DMS53 (cell line): ENCODE results near the gene UNC45B.
A peak's percentile ranks its signal among the peaks of the same experiment; 100 is the strongest.
"Not testable (repeated sequence)": the region's sequence is repeated elsewhere in the genome, so short reads cannot be mapped to it uniquely, and the experiment has no call there.

Experiments used
- DNase-seq: peaks from one replicate; lab custom pipeline; 2025; lab: John Stamatoyannopoulos, UW

The UNC45B gene, protein sequence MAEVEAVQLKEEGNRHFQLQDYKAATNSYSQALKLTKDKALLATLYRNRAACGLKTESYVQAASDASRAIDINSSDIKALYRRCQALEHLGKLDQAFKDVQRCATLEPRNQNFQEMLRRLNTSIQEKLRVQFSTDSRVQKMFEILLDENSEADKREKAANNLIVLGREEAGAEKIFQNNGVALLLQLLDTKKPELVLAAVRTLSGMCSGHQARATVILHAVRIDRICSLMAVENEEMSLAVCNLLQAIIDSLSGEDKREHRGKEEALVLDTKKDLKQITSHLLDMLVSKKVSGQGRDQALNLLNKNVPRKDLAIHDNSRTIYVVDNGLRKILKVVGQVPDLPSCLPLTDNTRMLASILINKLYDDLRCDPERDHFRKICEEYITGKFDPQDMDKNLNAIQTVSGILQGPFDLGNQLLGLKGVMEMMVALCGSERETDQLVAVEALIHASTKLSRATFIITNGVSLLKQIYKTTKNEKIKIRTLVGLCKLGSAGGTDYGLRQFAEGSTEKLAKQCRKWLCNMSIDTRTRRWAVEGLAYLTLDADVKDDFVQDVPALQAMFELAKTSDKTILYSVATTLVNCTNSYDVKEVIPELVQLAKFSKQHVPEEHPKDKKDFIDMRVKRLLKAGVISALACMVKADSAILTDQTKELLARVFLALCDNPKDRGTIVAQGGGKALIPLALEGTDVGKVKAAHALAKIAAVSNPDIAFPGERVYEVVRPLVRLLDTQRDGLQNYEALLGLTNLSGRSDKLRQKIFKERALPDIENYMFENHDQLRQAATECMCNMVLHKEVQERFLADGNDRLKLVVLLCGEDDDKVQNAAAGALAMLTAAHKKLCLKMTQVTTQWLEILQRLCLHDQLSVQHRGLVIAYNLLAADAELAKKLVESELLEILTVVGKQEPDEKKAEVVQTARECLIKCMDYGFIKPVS

DNA sequence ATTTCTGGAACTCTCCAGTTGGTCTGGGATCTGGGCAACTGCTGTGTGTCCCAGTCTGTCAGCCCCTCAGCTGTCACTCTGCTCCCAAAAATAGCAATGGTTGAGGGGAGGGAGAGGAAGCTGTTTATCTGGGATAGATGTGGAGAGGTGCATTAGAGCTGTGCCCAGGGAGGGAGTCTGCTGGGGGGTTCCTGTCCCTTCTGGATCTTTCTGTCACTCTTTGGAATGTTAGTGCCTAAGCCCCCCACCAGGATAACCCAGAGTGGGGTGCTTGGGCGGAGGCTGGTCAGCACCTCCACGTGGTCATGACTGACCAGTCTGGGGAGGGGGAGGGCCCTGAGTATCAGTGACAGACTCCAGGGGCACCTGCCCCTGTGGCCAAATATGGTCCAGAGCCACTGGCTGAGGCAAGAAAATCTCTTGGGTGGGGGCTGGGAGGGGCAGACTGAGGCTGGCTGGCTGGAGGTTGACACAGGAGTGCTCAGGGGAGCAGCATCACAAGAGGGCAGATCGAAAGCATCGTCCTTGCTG, at the start of gene UNC45B:
TSS of gene UNC45B (plus strand) at position 443 of the 531 bp plus-strand sequence. CDS start 447 bp downstream, outside the sequence.
- no peak for DNase-seq

DNA sequence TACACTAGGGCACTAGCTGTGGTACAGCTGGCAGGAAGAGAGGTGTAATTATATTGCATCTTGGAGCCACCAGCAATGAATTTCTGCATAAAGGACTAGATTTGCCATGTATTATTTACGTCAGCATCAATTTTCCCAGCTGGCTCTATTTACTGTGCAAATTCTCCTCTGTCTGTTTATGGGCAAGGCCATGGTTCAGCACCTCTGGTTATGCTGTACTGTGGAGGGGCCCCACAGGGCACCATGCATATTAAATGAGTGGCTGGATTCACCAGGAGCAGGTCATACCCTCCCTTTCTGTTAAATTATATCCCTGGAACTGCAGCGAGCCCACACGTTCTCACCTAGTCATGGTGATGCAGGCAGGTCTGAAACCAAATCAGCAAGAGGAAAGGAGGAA, 47.7 kb upstream of the UNC45B start:
- DNase-seq, result no peak

DNA sequence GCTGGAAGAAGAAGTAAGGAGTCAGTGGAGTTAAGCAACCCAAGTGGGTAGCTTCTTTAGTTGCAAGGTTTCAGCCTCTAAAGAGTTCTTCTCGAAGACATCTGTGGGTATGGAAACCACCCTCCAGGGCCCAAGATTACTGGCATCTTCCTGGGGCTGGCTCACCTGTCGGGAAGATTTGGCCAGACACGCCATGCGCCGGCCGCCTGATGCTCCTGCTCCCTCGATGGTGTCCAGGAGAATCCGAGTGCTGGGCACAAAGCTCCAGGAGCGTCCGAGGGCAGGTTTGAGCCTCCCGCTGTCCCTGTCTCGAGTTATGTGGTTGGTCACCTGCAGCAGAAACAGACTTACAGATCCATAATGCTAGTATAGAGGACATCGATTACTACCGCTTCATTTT, 46.6 kb upstream of the UNC45B start:
- no peak for DNase-seq

DNA sequence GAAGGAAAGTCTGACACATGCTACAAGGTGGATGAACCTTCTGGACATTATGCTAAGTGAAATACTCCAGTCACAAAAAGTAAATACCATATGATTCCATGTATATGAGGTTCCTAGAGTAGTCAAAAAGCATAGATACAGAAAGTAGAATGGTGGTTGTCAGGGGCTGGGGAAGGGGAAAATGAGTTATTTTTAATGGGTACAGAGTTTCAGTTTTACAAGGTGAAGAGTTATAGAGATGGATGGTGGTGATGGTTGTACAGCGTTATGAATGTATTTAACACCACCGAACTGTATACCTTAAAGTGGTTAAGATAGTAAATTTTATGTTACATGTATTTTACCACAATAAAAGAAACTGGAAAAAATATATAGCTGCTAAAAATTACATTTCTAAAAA, 45.9 kb upstream of the UNC45B start:
- no peak for DNase-seq

DNA sequence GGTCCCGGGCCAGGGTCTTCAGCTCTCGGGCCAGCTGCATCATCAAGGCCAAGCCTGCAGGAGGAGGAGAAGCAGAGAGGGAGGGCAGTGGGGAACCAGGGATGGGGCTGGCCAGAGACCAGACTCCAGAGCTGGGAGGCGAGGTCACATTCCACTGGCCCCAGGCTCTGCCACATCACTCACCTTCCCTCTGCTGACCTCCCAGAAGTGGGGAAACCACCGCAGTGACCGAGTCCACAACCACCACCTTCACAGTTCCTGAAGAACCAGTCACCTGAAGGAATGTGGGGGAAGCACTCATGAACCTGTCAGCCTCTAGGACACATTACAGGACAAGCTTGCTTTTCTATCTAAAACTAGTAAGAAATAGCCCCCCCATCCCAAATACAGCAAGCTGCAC, 44.3 kb upstream of the UNC45B start:
- no peak for DNase-seq

DNA sequence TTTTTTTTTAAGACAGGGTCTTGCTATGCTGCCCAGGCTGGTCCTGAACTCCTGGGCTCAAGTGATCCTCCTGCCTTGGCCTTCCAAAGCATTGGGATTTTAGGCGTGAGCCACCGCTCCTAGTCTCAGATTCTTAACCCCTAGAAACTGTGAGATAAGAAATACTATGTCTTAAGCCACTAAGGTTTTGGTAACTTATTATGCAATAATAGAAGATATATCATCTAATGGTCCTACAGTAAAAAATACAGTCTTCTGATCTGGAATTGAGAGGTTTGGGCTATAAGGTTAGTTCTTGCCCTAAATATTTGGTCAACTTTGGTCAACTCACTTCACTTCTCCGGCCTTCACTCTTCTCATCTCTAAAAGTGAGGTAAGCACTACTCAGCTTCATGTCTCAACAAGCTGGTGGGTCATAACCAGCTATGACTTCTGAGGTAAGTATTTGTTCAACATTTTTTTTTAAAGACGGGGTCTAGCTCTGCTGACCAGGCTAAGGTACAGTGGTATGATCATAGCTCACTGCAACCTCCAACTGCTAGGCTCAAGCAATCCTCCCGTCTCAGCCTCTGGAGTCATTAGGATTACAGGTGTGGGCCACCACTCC, 42.7 kb upstream of the UNC45B start:
- DNase-seq, result no peak

DNA sequence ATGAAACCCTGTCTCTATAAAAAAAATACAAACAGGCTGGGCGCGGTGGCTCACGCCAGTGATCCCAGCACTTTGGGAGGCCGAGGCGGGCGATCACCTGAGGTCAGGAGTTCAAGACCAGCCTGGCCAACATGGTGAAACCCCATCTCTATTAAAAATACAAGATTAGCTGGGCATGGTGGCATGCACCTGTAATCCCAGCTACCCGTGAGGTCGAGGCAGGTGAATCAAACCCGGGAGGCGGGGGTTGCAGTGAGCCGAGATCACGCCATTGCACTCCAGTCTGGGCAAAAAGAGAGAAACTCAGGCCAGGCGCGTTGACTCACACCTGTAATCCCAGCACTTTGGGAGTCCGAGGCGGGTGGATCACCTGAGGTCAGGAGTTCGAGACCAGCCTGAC, 36.8 kb upstream of the UNC45B start:
- not testable (repeated sequence) for DNase-seq

DNA sequence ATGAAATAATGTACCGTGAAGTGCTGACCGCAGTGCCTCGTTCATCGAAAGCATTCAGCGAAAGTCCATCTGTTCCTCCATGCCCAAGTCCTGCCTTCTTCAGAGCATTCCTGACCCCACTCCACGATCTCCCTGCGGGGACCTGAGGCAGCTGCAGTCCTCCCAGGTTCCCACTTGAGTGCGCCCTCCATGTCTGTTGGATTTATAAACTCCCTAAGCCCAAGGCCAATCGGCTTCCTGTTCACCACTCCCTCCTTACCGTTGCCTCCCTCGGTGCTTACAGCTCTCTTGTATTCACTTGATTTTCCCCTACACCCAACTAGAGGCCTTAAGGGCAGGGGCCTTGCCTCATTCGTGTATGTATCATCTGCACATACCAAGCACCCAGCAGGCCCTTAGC, 30.8 kb upstream of the UNC45B start:
- no peak for DNase-seq

DNA sequence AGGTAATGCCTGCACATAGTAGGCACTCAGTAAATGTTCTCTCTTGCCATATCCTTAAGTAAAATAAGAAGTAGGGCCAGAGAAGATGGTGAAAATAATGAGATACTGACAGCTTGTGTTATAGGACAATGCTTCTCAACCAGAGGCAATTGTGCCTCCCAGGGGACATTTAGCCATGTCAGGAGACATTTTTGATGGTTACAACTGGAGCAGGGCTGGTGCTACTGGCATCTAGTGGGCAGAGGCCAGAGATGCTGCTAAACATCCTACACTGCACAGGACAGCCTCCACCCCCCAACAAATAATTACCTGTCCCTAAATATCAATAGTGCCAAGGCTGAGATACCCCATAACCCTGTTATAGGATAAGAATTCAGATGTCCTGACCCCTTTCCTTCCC, 29.6 kb upstream of the UNC45B start:
- DNase-seq, result peak; percentile 12

DNA sequence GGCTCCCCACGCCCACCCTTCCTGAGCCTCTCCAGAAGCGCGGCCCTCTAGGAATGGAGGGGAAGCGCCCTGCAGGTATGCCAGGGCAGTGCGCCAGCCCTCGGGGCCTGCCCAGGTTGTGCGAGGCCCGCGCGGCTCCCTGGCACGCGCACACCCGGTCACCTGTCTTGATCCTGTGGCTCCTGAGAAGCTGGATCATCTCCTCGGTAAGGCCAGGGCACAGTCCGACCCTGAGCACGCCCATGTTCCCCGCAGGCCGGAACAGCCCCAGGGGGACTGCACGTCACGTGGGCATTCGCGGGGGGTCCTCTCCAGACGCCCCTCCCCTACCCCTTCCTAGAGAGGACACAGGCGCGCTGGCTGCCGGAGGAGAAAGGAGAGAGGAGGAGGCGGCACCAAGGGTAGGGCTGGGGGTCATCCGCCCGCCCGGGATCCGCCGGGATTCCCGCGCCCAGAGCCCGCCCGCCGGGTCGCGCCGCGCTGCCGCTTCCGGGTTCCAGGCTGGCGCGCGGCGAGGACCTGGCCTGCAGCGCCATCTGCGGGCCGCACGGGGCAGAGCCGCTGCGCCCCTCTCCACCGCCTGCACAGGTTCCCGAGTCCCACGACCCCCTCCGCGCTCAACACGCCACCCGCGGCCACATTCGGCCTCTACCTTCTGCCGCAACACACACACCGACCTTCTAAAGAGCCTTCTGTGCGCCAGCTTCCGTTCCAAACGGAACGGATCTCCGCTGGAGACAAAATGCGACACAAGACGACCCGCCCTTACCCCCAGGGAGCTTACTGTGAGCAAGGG, 28.0 kb upstream of the UNC45B start, which contains the start of gene RAD51D:
TSS of gene RAD51D (minus strand) at position 491 of the 796 bp plus-strand sequence. CDS start at position 244, 247 bp downstream.
- DNase-seq, result peak; percentile 82

DNA sequence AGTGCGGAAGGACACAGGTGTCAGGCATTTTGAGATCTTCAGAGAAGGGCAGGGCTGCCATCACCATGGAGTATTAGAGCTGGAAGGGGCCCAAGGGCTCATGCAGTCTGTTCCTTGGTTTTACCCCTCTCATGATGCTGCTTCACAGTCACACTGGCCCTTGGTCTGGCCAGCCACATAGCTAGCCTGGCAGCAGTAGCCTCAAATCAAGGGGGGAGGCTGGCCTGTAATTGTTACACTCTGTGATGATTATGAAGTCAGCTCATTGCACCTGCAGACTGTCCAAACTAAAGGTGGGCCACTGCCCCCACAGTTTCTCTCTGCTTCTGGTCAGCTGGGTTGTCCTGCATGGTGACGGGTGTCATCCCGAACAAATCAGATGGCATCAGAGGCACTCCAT, 26.3 kb upstream of the UNC45B start, which contains the start of gene FNDC8:
TSS of gene FNDC8 (plus strand) at position 301 of the 400 bp plus-strand sequence. CDS start at position 380, 79 bp downstream.
- DNase-seq, result no peak

DNA sequence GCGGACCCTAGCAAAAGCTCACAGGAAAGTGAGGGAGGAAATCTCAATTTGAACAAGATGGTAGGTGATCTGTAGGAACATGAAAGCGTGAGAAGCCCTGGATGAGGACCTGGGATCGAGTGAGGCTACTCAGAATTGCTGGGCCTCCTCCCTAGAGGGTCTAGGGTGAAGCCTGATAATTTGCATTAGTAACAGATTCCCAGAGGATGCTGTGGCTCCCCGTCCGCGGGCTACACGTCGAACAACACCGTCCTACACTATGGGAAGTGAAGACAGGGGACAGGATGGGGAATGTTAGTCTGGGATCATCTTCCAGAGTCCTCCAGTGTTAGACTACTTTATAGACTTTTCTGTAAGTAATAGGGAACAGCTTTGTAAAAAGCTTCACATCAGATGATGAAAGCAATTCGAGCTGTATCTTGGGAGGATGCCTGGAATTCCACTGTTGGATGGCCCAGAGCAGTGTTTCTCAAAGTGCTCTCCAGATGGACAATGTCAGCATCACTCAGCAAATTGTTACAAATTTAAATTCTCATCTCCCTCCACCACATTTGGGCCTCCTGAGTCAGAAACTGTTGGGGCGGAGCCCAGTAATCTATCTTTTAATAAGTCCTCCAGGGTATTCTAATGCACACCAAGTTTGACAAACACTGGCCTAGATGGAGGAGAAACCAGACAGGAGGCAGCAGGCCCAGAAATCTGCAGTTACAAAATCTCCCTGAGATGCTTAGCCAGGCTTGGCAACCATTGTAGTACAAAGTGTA, 19.7 kb upstream of the UNC45B start:
- DNase-seq, result no peak

DNA sequence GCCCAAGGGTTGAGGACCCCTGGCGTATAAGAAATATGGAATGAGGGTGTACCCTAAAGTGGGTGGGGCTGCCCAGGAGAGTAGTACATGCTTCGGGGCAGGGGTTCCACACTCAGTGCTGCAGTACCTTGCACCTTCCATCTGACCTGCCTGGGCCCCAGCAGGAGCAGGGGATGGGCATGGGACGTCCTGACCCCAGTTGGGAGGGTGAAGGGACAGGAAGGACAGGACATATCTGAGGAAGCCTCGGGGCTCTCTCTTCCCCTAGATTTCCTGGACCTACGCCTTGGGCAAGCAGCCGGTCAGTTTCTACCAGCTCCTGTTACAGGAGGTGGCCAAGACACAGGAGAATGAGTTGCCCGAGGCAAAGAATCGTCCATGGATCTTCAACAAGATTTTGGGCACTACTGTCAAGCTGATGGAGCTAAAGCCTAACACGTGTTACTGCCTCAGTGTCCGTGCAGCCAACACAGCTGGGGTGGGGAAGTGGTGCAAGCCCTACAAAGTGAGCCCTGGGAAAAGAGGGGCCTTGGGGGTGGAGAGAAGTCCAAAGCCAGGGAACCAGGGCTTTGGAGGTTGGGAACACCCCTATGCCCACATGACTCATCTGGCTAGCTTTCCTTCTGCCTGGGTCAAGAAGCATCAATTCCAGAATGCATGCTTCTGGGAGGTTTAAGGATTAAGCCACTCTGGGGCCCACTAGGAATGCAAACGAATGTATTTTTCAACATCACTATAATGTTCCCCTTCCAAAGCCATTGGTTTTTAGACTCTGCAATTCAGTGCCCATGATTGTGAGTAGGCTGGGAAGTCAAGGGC, 18.3 kb upstream of the UNC45B start:
- DNase-seq, result no peak

DNA sequence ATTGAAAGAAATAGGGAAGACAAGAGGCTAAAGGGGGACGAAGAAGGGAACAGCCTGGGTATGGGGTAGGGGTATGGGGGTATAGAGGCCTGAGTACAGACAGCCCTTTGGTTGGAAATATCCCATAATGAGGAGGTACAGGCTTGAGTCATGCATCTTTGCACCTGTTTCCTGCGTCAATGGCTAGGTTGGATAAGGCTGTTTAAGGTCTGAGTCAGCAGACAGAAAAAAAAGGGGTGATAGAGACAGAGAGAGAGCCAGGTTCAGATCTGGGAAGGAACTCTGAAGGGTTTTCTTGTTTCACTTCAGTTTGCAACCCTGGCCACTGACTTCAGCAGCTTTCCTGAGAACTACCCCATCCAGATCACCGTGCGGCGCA, 17.7 kb upstream of the UNC45B start:
- DNase-seq, result peak; percentile 12

DNA sequence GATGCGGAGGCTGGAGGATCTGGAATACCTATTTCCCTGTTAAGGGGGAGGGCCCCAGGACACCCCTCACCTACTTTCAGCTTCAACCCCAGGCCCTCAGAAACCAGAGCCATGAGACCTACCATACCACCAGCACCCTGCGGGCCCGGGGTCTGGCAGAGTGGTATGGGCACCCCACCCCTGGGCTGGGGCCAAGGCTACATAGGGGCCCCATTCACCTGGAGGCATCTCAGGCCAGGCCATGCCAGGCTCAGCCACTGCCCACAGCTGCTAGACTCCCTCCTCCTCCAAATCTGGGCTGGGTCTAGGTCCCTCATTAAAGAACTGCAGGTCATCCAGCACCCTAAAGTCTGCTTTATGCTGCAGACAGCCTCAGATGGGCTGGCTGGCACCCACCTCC, 17.2 kb upstream of the UNC45B start:
- DNase-seq, result no peak

DNA sequence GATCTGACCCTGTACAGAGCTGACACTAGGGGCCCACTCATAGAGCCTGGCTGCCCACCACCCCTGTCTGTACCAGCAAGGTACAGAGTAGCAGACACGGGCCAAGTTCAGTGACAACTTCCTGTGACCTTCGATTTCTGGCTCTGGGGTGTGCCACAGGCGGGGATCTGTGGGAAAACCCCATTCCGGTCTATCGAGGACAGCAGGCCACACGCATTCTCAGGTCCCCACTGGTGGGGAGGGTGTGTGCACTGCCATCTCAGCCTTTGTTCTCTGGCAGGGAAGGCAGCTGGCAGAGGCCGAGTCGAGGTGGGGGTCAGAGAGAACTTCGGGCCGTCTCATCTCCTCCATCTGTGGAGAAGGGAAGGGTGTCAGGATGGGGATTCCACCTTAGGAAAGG, 15.5 kb upstream of the UNC45B start:
- DNase-seq, result no peak

DNA sequence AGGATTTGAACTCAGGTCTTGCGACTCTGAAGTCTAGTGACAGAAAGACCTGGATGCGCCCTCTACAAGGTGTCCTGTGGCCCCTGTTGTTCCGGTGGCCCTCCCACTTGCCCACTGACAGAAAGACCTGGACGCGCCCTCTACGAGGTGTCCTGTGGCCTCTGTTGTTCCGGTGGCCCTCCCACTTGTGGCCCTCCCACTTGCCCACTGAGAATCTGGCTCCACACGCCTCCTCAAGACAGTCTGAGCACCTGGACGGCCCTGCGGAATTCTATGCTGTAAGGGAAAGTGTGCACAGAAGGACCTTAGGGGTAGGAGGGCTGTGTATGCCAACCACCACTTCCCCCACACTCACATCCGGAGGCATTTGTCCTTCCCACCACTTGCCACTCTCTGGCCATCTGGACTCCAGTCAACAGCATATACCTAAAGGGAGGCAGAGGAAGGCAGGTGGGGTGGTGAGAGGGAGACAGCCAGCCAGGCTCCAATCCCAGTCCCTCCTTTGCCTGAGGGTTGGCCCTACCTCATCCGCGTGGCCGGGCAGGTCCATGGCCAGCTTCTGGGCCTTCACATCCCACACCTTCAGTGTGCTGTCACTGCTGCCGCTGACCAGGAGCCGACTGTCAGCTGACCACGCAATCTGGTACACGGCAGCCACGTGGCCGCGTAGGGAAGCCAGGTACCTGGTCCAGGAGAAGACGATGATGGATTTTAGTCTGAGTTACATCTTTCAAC, 14.6 kb upstream of the UNC45B start:
- no peak for DNase-seq

DNA sequence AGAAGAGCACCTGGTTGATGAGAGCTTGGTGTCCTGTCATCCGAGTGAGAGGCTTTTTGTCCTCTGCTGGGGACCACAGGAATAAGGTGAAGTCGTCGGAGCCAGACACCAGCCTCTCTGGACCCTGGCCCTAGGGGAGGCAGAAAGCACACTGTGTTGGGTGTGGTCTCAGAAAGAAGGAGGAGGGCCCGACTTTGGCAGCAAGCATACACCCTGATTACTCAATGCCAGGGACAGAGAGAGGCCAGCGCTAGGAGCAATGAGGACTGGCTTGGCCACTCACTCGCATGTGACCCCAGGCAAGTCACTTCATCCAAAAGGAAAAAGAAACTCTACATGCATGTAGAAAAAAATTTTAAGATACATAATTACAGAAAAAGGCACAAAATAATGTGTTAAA, 12.3 kb upstream of the UNC45B start:
- no peak for DNase-seq

DNA sequence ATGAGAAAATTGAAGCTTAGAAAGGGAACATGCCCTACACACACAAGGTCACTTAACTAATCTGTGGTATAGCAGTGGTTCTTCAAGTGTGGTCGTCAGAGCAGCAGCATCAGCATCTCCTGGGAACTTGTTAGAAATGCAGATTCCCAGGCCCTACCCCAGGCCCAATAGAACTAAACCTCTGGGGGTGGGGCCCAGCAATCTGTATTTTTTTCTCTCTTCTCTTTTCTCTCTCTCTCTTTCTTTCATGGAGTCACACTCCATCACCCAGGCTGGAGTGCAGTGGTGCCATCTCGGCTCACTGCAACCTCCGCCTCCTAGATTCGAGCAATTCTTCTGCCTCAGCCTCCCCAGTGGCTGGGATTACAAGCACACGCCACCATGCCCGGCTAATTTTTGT, 9.4 kb upstream of the UNC45B start:
- no peak for DNase-seq
